Trophoblast cell (in vitro differentiated cells and primary cell): ENCODE measurements around the gene LRRC7.
A peak's percentile ranks its signal among the peaks of the same experiment; 100 is the strongest.

Experiments
- DNase-seq, 2 donors: peaks; one replicate each; pipeline ENCODE4 v3.0.0-alpha.2; 2016
- H2AFZ ChIP-seq: 2 replicates; pipeline ENCODE4 v1.6.1; 2013; ENCODE audit warnings: low read length, moderate library complexity, mild to moderate bottlenecking; ENCODE audit not compliant: insufficient read depth, poor library complexity
- H2AK5ac ChIP-seq: 2 replicates; pipeline ENCODE4 v1.6.1; 2013; ENCODE audit warnings: mild to moderate bottlenecking, low read length
- H2BK120ac ChIP-seq: 2 replicates; pipeline ENCODE4 v1.6.1; 2013; ENCODE audit warnings: low read length, mild to moderate bottlenecking, moderate library complexity; ENCODE audit not compliant: insufficient read depth, poor library complexity
- H2BK12ac ChIP-seq: 2 replicates; pipeline ENCODE4 v1.6.1; 2013; ENCODE audit warnings: mild to moderate bottlenecking, low read length, moderate library complexity
- H2BK5ac ChIP-seq: 2 replicates; pipeline ENCODE4 v1.6.1; 2013; ENCODE audit warnings: low read length, low read depth, moderate library complexity, mild to moderate bottlenecking; ENCODE audit not compliant: poor library complexity
- H3K14ac ChIP-seq: 2 replicates; pipeline ENCODE4 v1.6.1; 2013; ENCODE audit warnings: mild to moderate bottlenecking, low read length
- H3K18ac ChIP-seq: 2 replicates; pipeline ENCODE4 v1.6.1; 2013; ENCODE audit warnings: mild to moderate bottlenecking, low read length
- H3K23ac ChIP-seq: 2 replicates; pipeline ENCODE4 v1.6.1; 2013; ENCODE audit warnings: low read length
- H3K27ac ChIP-seq: 2 replicates; pipeline ENCODE4 v1.5.1; 2013; ENCODE audit warnings: low read depth, mild to moderate bottlenecking, inconsistent platforms, low read length, moderate library complexity
- H3K27me3 ChIP-seq: 2 replicates; pipeline ENCODE4 v1.6.1; 2013; ENCODE audit warnings: inconsistent platforms, mild to moderate bottlenecking, low read length, moderate library complexity; ENCODE audit not compliant: insufficient read depth
- H3K36me3 ChIP-seq, 2 experiments: 1 replicate in 1 of 2; 2 replicates in 1 of 2; pipeline ENCODE4 v1.6.1; 2013; ENCODE audit warnings: low read length in 2 of 2, mild to moderate bottlenecking in 2 of 2, moderate library complexity in 1 of 2; ENCODE audit not compliant: insufficient read depth in 2 of 2, control insufficient read depth in 1 of 2
- H3K4ac ChIP-seq: 2 replicates; pipeline ENCODE4 v1.6.1; 2013; ENCODE audit warnings: low read depth, mild to moderate bottlenecking, low read length, moderate library complexity
- H3K4me1 ChIP-seq, 2 experiments: 1 replicate in 1 of 2; 2 replicates in 1 of 2; pipeline ENCODE4 v1.6.1; 2013; ENCODE audit warnings: low read length in 2 of 2, mild to moderate bottlenecking in 2 of 2, moderate library complexity in 1 of 2; ENCODE audit not compliant: insufficient read depth in 2 of 2, control insufficient read depth in 1 of 2
- H3K4me2 ChIP-seq: 2 replicates; pipeline ENCODE4 v1.6.1; 2013; ENCODE audit warnings: inconsistent platforms, mild to moderate bottlenecking, low read length, moderate library complexity
- H3K4me3 ChIP-seq: 2 replicates; pipeline ENCODE4 v1.5.1; 2013; ENCODE audit warnings: mild to moderate bottlenecking, low read depth, low read length, inconsistent platforms
- H3K79me1 ChIP-seq: one replicate; pipeline ENCODE4 v1.6.1; 2013; ENCODE audit warnings: low read length
- H3K79me2 ChIP-seq: 2 replicates; pipeline ENCODE4 v1.6.1; 2013; ENCODE audit warnings: low read length, mild to moderate bottlenecking; ENCODE audit not compliant: control insufficient read depth, insufficient read depth, poor library complexity
- H3K9ac ChIP-seq: 2 replicates; pipeline ENCODE4 v1.6.1; 2013; ENCODE audit warnings: mild to moderate bottlenecking, low read length
- H3K9me3 ChIP-seq: 2 replicates; pipeline ENCODE4 v1.6.1; 2013; ENCODE audit warnings: low read depth, mild to moderate bottlenecking, control low read depth, inconsistent platforms, low read length; ENCODE audit not compliant: insufficient read depth
- H4K12ac ChIP-seq: 2 replicates; pipeline ENCODE4 v1.6.1; 2013; ENCODE audit warnings: low read depth, mild to moderate bottlenecking, low read length, moderate library complexity
- H4K8ac ChIP-seq: 2 replicates; pipeline ENCODE4 v1.6.1; 2013; ENCODE audit warnings: low read depth, mild to moderate bottlenecking, low read length, moderate library complexity
- H4K91ac ChIP-seq: one replicate; pipeline ENCODE4 v1.6.1; 2013; ENCODE audit warnings: low read depth, mild to moderate bottlenecking, low read length, moderate library complexity
- WGBS: extraction: QIAGEN DNeasy Blood & Tissue Kit; methylation state at CpG from one replicate; pipeline ENCODE4 v1.1.7; 2013; ENCODE audit warnings: missing lambda C conversion rate; ENCODE audit not compliant: insufficient read length, insufficient coverage; ENCODE audit errors: extremely low coverage; 5-methylcytosine and 5-hydroxymethylcytosine counted together

LRRC7 gene

GRCh38 chr1:70090875-70091274 is 523.2 kb downstream of the LRRC7 start:
- Histone ChIP-seq H3K18ac (no peak overlapping the region), H3K4me3 (no peak overlapping the region), H3K9ac (no peak overlapping the region), H3K4me1 (no peaks in the 10 kb centered on the region), H4K91ac (no peak overlapping the region), H2AK5ac (no peak overlapping the region), H3K9me3 (no peaks in the 10 kb centered on the region), H2BK5ac (no peak overlapping the region), H3K4me2 (no peak overlapping the region), H3K4ac (no peak overlapping the region), H3K36me3 (no peaks in the 10 kb centered on the region), H3K27ac (no peak overlapping the region), H3K79me1 (no peaks in the 10 kb centered on the region), H3K27me3 (no peaks in the 10 kb centered on the region), H3K23ac (no peak overlapping the region), H4K12ac (no peak overlapping the region), H3K79me2 (no peaks in the 10 kb centered on the region), H4K8ac (no peak overlapping the region), H2BK12ac (no peak overlapping the region), H2AFZ (no peak overlapping the region), H2BK120ac (no peak overlapping the region), H3K14ac (no peak overlapping the region)
- DNase-seq: peak; percentile 33 to 79
- no CpG with 5 or more reads among the region's 2 CpGs for WGBS

- Histone ChIP-seq H3K27ac (no peak overlapping the region), H4K91ac (no peak overlapping the region), H3K9me3 (no peaks in the 10 kb centered on the region), H3K4me2 (no peak overlapping the region), H3K36me3 (no peaks in the 10 kb centered on the region), H2AFZ (no peak overlapping the region), H3K18ac (no peak overlapping the region), H2BK5ac (no peak overlapping the region), H3K79me2 (no peaks in the 10 kb centered on the region), H3K9ac (no peak overlapping the region), H3K27me3 (no peaks in the 10 kb centered on the region), H3K14ac (no peak overlapping the region), H2BK12ac (no peak overlapping the region), H3K4me1 (no peaks in the 10 kb centered on the region), H4K8ac (no peak overlapping the region), H3K23ac (no peak overlapping the region), H3K4ac (no peak overlapping the region), H2AK5ac (no peak overlapping the region), H2BK120ac (no peak overlapping the region), H3K4me3 (no peak overlapping the region), H4K12ac (no peak overlapping the region), H3K79me1 (no peaks in the 10 kb centered on the region)
- no peak for DNase-seq
Measured at GRCh38 chr1:70091811-70092210, 524.1 kb downstream of the LRRC7 start.

GRCh38 chr1:70092526-70092925 is 524.8 kb downstream of the LRRC7 start:
- no peak overlapping the region for H3K18ac ChIP-seq
- no peak overlapping the region for H4K8ac ChIP-seq
- no peak overlapping the region for H2BK12ac ChIP-seq
- H3K36me3 ChIP-seq: no peaks in the 10 kb centered on the region
- no peak overlapping the region for H3K9ac ChIP-seq
- no peak overlapping the region for H2AK5ac ChIP-seq
- H3K4ac ChIP-seq: no peak overlapping the region
- H4K12ac ChIP-seq: no peak overlapping the region
- H2AFZ ChIP-seq: no peak overlapping the region
- H2BK5ac ChIP-seq: no peak overlapping the region
- WGBS: no CpG with 5 or more reads among the region's 3 CpGs
- no peaks in the 10 kb centered on the region for H3K79me2 ChIP-seq
- no peak overlapping the region for H3K23ac ChIP-seq
- no peaks in the 10 kb centered on the region for H3K27me3 ChIP-seq
- H3K14ac ChIP-seq: no peak overlapping the region
- H3K27ac ChIP-seq: no peak overlapping the region
- DNase-seq: no peak
- no peaks in the 10 kb centered on the region for H3K4me1 ChIP-seq
- no peak overlapping the region for H3K4me3 ChIP-seq
- no peaks in the 10 kb centered on the region for H3K9me3 ChIP-seq
- no peaks in the 10 kb centered on the region for H3K79me1 ChIP-seq
- no peak overlapping the region for H2BK120ac ChIP-seq
- no peak overlapping the region for H3K4me2 ChIP-seq
- no peak overlapping the region for H4K91ac ChIP-seq

- Histone ChIP-seq H3K79me1 (no peaks in the 10 kb centered on the region), H3K18ac (no peak overlapping the region), H3K36me3 (no peaks in the 10 kb centered on the region), H3K27ac (no peak overlapping the region), H3K4me2 (no peak overlapping the region), H4K12ac (no peak overlapping the region), H4K91ac (no peak overlapping the region), H3K14ac (no peak overlapping the region), H2BK12ac (no peak overlapping the region), H3K9me3 (no peaks in the 10 kb centered on the region), H3K4me1 (no peaks in the 10 kb centered on the region), H2BK120ac (no peak overlapping the region), H3K79me2 (no peaks in the 10 kb centered on the region), H3K9ac (no peak overlapping the region), H4K8ac (no peak overlapping the region), H3K4me3 (no peak overlapping the region), H3K4ac (no peak overlapping the region), H3K27me3 (no peaks in the 10 kb centered on the region), H2BK5ac (no peak overlapping the region), H2AFZ (no peak overlapping the region), H3K23ac (no peak overlapping the region), H2AK5ac (no peak overlapping the region)
- DNase-seq: no peak
Measured at GRCh38 chr1:70093250-70093975, 525.7 kb downstream of the LRRC7 start.
